ENCODE results near the gene MAST4.

- TF ChIP-seq CTCF (IDR thresholded peaks at IDR 0.05) (no peak), POLR2A (IDR thresholded peaks at IDR 0.05) (no peak)
Observed at GRCh38 chr5:66739951-66740350, 143.8 kb downstream of the MAST4 start.

Data from esophagus squamous epithelium (tissue), 4 donors.